Liver (tissue), 9 donors: Measurements from ENCODE around the gene P2RY6. TPM values are rescaled to one million over a fixed set of nuclear protein-coding genes. Genes with fewer than 3 reads are reported as not detected.
A peak's percentile ranks its signal among the peaks of the same experiment; 100 is the strongest.

Experiments
- DNase-seq: peaks from one replicate; pipeline ENCODE4 v3.0.0-alpha.2; 2017; ENCODE audit warnings: low spot score
- H3K27ac ChIP-seq, 2 donors: one replicate each; pipeline ENCODE4 v1.7.0; 2013; ENCODE audit warnings: inconsistent platforms in 2 of 2, low read length in 2 of 2, control low read depth in 1 of 2, low read depth in 1 of 2, mild to moderate bottlenecking in 1 of 2
- H3K27me3 ChIP-seq, 4 donors: one replicate each; pipeline versions ENCODE4 v1.6.1 to v1.7.0; 2013; ENCODE audit warnings: low read length in 3 of 4, inconsistent platforms in 1 of 4, mild to moderate bottlenecking in 1 of 4, moderate library complexity in 1 of 4; ENCODE audit not compliant: control insufficient read depth in 4 of 4, insufficient read depth in 4 of 4
- H3K36me3 ChIP-seq, 4 donors: one replicate each; pipeline versions ENCODE4 v1.6.1 to v1.7.0; 2013; ENCODE audit warnings: low read length in 3 of 4, mild to moderate bottlenecking in 3 of 4, low read depth in 1 of 4, moderate library complexity in 1 of 4; ENCODE audit not compliant: control insufficient read depth in 4 of 4, insufficient read depth in 3 of 4
- H3K4me1 ChIP-seq, 4 donors: one replicate each; pipeline versions ENCODE4 v1.6.1 to v1.7.0; 2013; ENCODE audit warnings: low read length in 3 of 4, mild to moderate bottlenecking in 3 of 4, moderate library complexity in 1 of 4; ENCODE audit not compliant: control insufficient read depth in 4 of 4, insufficient read depth in 4 of 4
- H3K4me3 ChIP-seq, 3 donors: one replicate each; pipeline versions ENCODE4 v1.6.1 to v1.7.0; 2013; ENCODE audit warnings: low read length in 3 of 3, control low read depth in 1 of 3, low read depth in 1 of 3, mild to moderate bottlenecking in 1 of 3
- H3K9ac ChIP-seq, 2 donors: one replicate each; pipeline ENCODE4 v1.7.0; 2013; ENCODE audit warnings: low read length in 2 of 2, mild to moderate bottlenecking in 2 of 2, moderate library complexity in 2 of 2, control low read depth in 1 of 2, low read depth in 1 of 2
- H3K9me3 ChIP-seq, 4 donors: one replicate each; pipeline versions ENCODE4 v1.6.1 to v1.7.0; 2013; ENCODE audit warnings: low read length in 3 of 4; ENCODE audit not compliant: control insufficient read depth in 4 of 4
- ATF3 ChIP-seq: IDR thresholded peaks from 2 replicates; pipeline ENCODE4 v1.6.1; 2016; ENCODE audit warnings: antibody characterized with exemption
- CTCF ChIP-seq: fragments of 150-350 bp; IDR thresholded peaks from 2 replicates; pipeline ENCODE4 v1.5.1; 2017; ENCODE audit warnings: improper control_type of control experiment, low read depth, low read length; ENCODE audit not compliant: missing input control
- EGR1 ChIP-seq, 2 donors: IDR thresholded peaks; 2 replicates each; pipeline ENCODE4 v1.6.1; 2016 to 2018; ENCODE audit warnings: antibody characterized with exemption in 2 of 2, low read depth in 2 of 2
- FOXA1 ChIP-seq: IDR thresholded peaks from 2 replicates; pipeline ENCODE4 v1.6.1; 2016; ENCODE audit warnings: antibody characterized with exemption
- FOXA2 ChIP-seq: IDR thresholded peaks from 2 replicates; pipeline ENCODE4 v1.6.1; 2016; ENCODE audit warnings: antibody characterized with exemption
- HNF4G ChIP-seq: IDR thresholded peaks from 2 replicates; pipeline ENCODE4 v1.6.1; 2016; ENCODE audit warnings: antibody characterized with exemption
- JUND ChIP-seq, 2 donors: IDR thresholded peaks; 2 replicates each; pipeline ENCODE4 v1.6.1; 2016; ENCODE audit warnings: antibody characterized with exemption in 2 of 2
- MAX ChIP-seq: IDR thresholded peaks from 2 replicates; pipeline ENCODE4 v1.6.1; 2016; ENCODE audit warnings: antibody characterized with exemption
- RAD21 ChIP-seq, 2 donors: IDR thresholded peaks; 2 replicates each; pipeline ENCODE4 v1.6.1; 2016; ENCODE audit warnings: antibody characterized with exemption in 2 of 2, mild to moderate bottlenecking in 2 of 2
- REST ChIP-seq: IDR thresholded peaks from 2 replicates; pipeline ENCODE4 v1.6.1; 2016; ENCODE audit warnings: antibody characterized with exemption, mild to moderate bottlenecking
- RXRA ChIP-seq, 2 donors: IDR thresholded peaks; 2 replicates each; pipeline ENCODE4 v1.6.1; 2017 to 2018; ENCODE audit warnings: antibody characterized with exemption in 2 of 2, mild to moderate bottlenecking in 1 of 2
- SP1 ChIP-seq: IDR thresholded peaks from 2 replicates; pipeline ENCODE4 v1.6.1; 2018; ENCODE audit warnings: antibody characterized with exemption, mild to moderate bottlenecking
- YY1 ChIP-seq: IDR thresholded peaks from 2 replicates; pipeline ENCODE4 v1.6.1; 2016; ENCODE audit warnings: antibody characterized with exemption, mild to moderate bottlenecking
- WGBS: extraction: QIAGEN DNeasy Blood & Tissue Kit; methylation state at CpG from one replicate; pipeline ENCODE4 v1.1.7; 2013; 5-methylcytosine and 5-hydroxymethylcytosine counted together
- polyA plus RNA-seq, 2 donors: library from polyadenylated mRNA; stranded (reverse) in 1 of 2; unstranded in 1 of 2; fragments of 200-250 nt in 1 of 2; fragments of >200 nt in 1 of 2; fragmentation: Nextera tagmentation in 1 of 2; extraction: Ambion mirVana in 1 of 2; gene quantifications; one replicate each; pipeline versions ENCODE4 v1.2.1 to v1.2.3, GENCODE V29; 2013 to 2015
- total RNA-seq, 2 donors: library from RNA; depleted of rRNA; stranded (reverse); fragments of >200 nt; gene quantifications; one replicate each; pipeline ENCODE4 v1.2.3, GENCODE V29; 2014
- donor health status: healthy.
- donor health status: healthy.
- donor health status: healthy.
- donor health status: healthy.
- donor health status: healthy.

P2RY6 gene
- total and polyA plus RNA-seq, 4 donors, result 0.21 to 1.3 (median 0.78) TPM

GRCh38 chr11:73326929-73327811, 55.0 kb downstream of the P2RY6 start:
- Histone ChIP-seq H3K36me3 (no peaks in the 10 kb centered on the region), H3K9ac (no peak overlapping the region), H3K4me3 (no peak overlapping the region), H3K27ac (peak overlapping the region in 1 of 2 donors; percentile 34), H3K9me3 (no peaks in the 10 kb centered on the region), H3K4me1 (peaks cover 0 to 9% (median 0%) of the 10 kb centered on the region in 4 donors), H3K27me3 (no peaks in the 10 kb centered on the region)
- 82% methylated on average over 10 of the region's 10 CpGs for WGBS
- no peak for DNase-seq
- TF ChIP-seq FOXA1 (no peak), RAD21 (IDR thresholded peaks at IDR 0.05) (no peak), JUND (IDR thresholded peaks at IDR 0.05) (no peak), EGR1 (IDR thresholded peaks at IDR 0.05; ENCODE audit: low read depth in 2 of 2) (no peak), YY1 (no peak), MAX (no peak), SP1 (no peak)

GRCh38 chr11:73327812-73328364, 55.8 kb downstream of the P2RY6 start:
- WGBS, result 81% methylated on average over 4 of the region's 4 CpGs
- Histone ChIP-seq H3K4me1 (peaks cover 0 to 8% (median 0%) of the 10 kb centered on the region in 4 donors), H3K36me3 (no peaks in the 10 kb centered on the region), H3K4me3 (no peak overlapping the region), H3K27ac (peak overlapping the region in 1 of 2 donors; percentile 8), H3K27me3 (no peaks in the 10 kb centered on the region), H3K9ac (no peak overlapping the region), H3K9me3 (no peaks in the 10 kb centered on the region)
- no peak for TF ChIP-seq HNF4G
- TF ChIP-seq REST, result no peak
- no peak for TF ChIP-seq FOXA2
- TF ChIP-seq ATF3, result no peak
- TF ChIP-seq EGR1 (IDR thresholded peaks at IDR 0.05; ENCODE audit: low read depth in 2 of 2), result no peak
- no peak for TF ChIP-seq RXRA (IDR thresholded peaks at IDR 0.05)
- no peak for TF ChIP-seq MAX
- TF ChIP-seq SP1, result no peak
- TF ChIP-seq RAD21 (IDR thresholded peaks at IDR 0.05), result no peak
- TF ChIP-seq CTCF, result no peak
- no peak for DNase-seq
